HepG2 (cell line): ENCODE measurements around the gene API5. TPM values are rescaled to one million over a fixed set of nuclear protein-coding genes. Genes with fewer than 3 reads are reported as not detected.

ENCODE experiments used
- EP300 ChIP-seq, 3 experiments: sonication (generic) in 1 of 3; formaldehyde crosslinking in 1 of 3; IDR thresholded peaks; 2 replicates each; pipeline versions ENCODE4 v1.5.1 to v1.6.1; 2011 to 2020; ENCODE audit warnings: low read depth in 2 of 3, low read length in 2 of 3, borderline replicate concordance in 1 of 3, improper control_type of control experiment in 1 of 3, mild to moderate bottlenecking in 1 of 3, missing genetic modification reagents in 1 of 3, moderate library complexity in 1 of 3
- GLI4 ChIP-seq: sonication (generic); formaldehyde crosslinking; IDR thresholded peaks from 2 replicates; pipeline ENCODE4 v1.5.1; 2020; ENCODE audit warnings: missing genetic modification reagents, mild to moderate bottlenecking, moderate library complexity, borderline replicate concordance
- NFE2L1 ChIP-seq: sonication (generic); formaldehyde crosslinking; IDR thresholded peaks from 2 replicates; pipeline ENCODE4 v1.4.0; 2020; ENCODE audit warnings: missing genetic modification reagents, mild to moderate bottlenecking, borderline replicate concordance
- NFRKB ChIP-seq: fragments of 450-650 bp; IDR thresholded peaks from 2 replicates; pipeline ENCODE4 v1.6.1; 2017
- NFYC ChIP-seq: IDR thresholded peaks from 2 replicates; pipeline ENCODE4 v1.6.1; 2016; ENCODE audit warnings: missing genetic modification reagents, missing compliant biosample characterization
- PHF21A ChIP-seq: sonication (generic); formaldehyde crosslinking; IDR thresholded peaks from 2 replicates; pipeline ENCODE4 v1.5.0; 2020; ENCODE audit warnings: mild to moderate bottlenecking, missing genetic modification reagents
- RFX5 ChIP-seq: IDR thresholded peaks from 2 replicates; pipeline ENCODE4 v1.6.1; 2011; ENCODE audit warnings: low read depth, low read length, improper control_type of control experiment
- SMAD9 ChIP-seq: sonication (generic); formaldehyde crosslinking; IDR thresholded peaks from 2 replicates; pipeline ENCODE4 v1.5.1; 2020; ENCODE audit warnings: mild to moderate bottlenecking, missing genetic modification reagents
- U2AF1 ChIP-seq: fragments of 200-400 bp; formaldehyde crosslinking; optimal IDR thresholded peaks from 2 replicates; pipeline ENCODE3; 2017; ENCODE audit warnings: mild to moderate bottlenecking, low read depth, low read length
- U2AF2 ChIP-seq: fragments of 200-400 bp; formaldehyde crosslinking; IDR thresholded peaks from 2 replicates; pipeline ENCODE4 v1.6.1; 2017; ENCODE audit warnings: low read depth, mild to moderate bottlenecking, low read length
- ZEB1 ChIP-seq: IDR thresholded peaks from 2 replicates; pipeline ENCODE4 v1.6.1; 2012; ENCODE audit warnings: mild to moderate bottlenecking, low read depth, inconsistent platforms; ENCODE audit not compliant: insufficient replicate concordance
- ZFP1 ChIP-seq: IDR thresholded peaks from 2 replicates; pipeline ENCODE4 v1.6.1; 2016
- ZNF121 ChIP-seq: sonication (generic); formaldehyde crosslinking; IDR thresholded peaks from 2 replicates; pipeline ENCODE4 v1.5.0; 2020; ENCODE audit warnings: mild to moderate bottlenecking, missing genetic modification reagents
- ZNF496 ChIP-seq: sonication (generic); formaldehyde crosslinking; IDR thresholded peaks from 2 replicates; pipeline ENCODE4 v1.8.1; 2023; ENCODE audit warnings: mild to moderate bottlenecking, moderate library complexity, missing genetic modification reagents; ENCODE audit not compliant: insufficient replicate concordance
- ZNF530 ChIP-seq: sonication (generic); formaldehyde crosslinking; IDR thresholded peaks from 2 replicates; pipeline ENCODE4 v1.5.0; 2020; ENCODE audit warnings: low read depth, mild to moderate bottlenecking, missing genetic modification reagents
- ZNF761 ChIP-seq: sonication (generic); formaldehyde crosslinking; conservative IDR thresholded peaks from 2 replicates; pipeline ENCODE4 v1.4.0; 2020; ENCODE audit warnings: mild to moderate bottlenecking, missing genetic modification reagents
- ZSCAN30 ChIP-seq: sonication (generic); formaldehyde crosslinking; IDR thresholded peaks from 2 replicates; pipeline ENCODE4 v1.5.0; 2020; ENCODE audit warnings: mild to moderate bottlenecking, missing genetic modification reagents
- polyA plus RNA-seq, 8 experiments: library from polyadenylated mRNA; depleted of rRNA in 3 of 8; stranded (reverse) in 7 of 8; unstranded in 1 of 8; fragments of >200 nt; fragmentation: Illumina TruSeq in 4 of 8; extraction: Trizol in 4 of 8; gene quantifications; 2 replicates each; pipeline versions ENCODE4 v1.2.1 to v1.2.3, GENCODE V29; 2011 to 2016; ENCODE audit warnings: low read depth in 4 of 8, missing spikeins in 1 of 8, mixed read lengths in 1 of 8; ENCODE audit not compliant: insufficient read depth in 1 of 8
- total RNA-seq, 5 experiments: library from RNA; depleted of rRNA; stranded (reverse); fragments of >200 nt; fragmentation: Illumina TruSeq; extraction: Trizol; gene quantifications; 2 replicates each; pipeline ENCODE4 v1.2.3, GENCODE V29; 2016; ENCODE audit warnings: low read depth in 1 of 5
- TF ChIP-seq, protein P1 (sequence below): sonication (generic); formaldehyde crosslinking; IDR thresholded peaks from 2 replicates; pipeline ENCODE4 v1.5.0; 2020; ENCODE audit warnings: mild to moderate bottlenecking, missing genetic modification reagents
- TF ChIP-seq, protein P2 (sequence below): IDR thresholded peaks from 2 replicates; pipeline ENCODE4 v1.6.1; 2016
- TF ChIP-seq, protein P3 (sequence below): sonication (generic); formaldehyde crosslinking; IDR thresholded peaks from 2 replicates; pipeline ENCODE4 v1.5.1; 2020; ENCODE audit warnings: missing genetic modification reagents, mild to moderate bottlenecking, borderline replicate concordance
- TF ChIP-seq, protein P4 (sequence below): sonication (generic); formaldehyde crosslinking; IDR thresholded peaks from 2 replicates; pipeline ENCODE4 v1.4.0; 2020; ENCODE audit warnings: missing genetic modification reagents

The API5 gene
- total and polyA plus RNA-seq, 2 of the 13 experiments (the other 11 are each of a cell fraction or from before 2014, with no cell fraction given), result 21.6 to 59.0 TPM

GRCh38 chr11:43358801-43359421 is 47.1 kb downstream of the API5 start, which contains the start of gene TTC17 (continued):
- TF ChIP-seq RFX5 (no peak), ZEB1 (peak; percentile 34), NFRKB (peak; percentile 73; the same call in 1 of the 2 replicates), GLI4 (CRISPR knock-in tag) (peak; percentile 42; the same call in 1 of the 2 replicates), SMAD9 (no peak), ZNF530 (CRISPR knock-in tag) (no peak), U2AF1 (no peak), ZSCAN30 (no peak), ZNF761 (CRISPR knock-in tag) (peak; percentile 68; the same call in 1 of the 2 replicates), EP300 (IDR thresholded peaks at IDR 0.05; ENCODE audit: low read depth in 2 of 2, low read length in 2 of 2) (no peak), EP300 (CRISPR knock-in tag; IDR thresholded peaks at IDR 0.05; ENCODE audit: borderline replicate concordance) (no peak; the same call in 1 of the 2 replicates), ZNF496 (CRISPR knock-in tag) (no peak), ZNF121 (CRISPR knock-in tag) (no peak), NFE2L1 (no peak), PHF21A (CRISPR knock-in tag) (no peak), ZFP1 (CRISPR knock-in tag) (no peak), U2AF2 (no peak), NFYC (CRISPR knock-in tag) (no peak)
- TF ChIP-seq, protein P1, sequence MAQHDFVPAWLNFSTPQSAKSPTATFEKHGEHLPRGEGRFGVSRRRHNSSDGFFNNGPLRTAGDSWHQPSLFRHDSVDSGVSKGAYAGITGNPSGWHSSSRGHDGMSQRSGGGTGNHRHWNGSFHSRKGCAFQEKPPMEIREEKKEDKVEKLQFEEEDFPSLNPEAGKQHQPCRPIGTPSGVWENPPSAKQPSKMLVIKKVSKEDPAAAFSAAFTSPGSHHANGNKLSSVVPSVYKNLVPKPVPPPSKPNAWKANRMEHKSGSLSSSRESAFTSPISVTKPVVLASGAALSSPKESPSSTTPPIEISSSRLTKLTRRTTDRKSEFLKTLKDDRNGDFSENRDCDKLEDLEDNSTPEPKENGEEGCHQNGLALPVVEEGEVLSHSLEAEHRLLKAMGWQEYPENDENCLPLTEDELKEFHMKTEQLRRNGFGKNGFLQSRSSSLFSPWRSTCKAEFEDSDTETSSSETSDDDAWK (CRISPR knock-in tag), result no peak
- TF ChIP-seq, protein P2, sequence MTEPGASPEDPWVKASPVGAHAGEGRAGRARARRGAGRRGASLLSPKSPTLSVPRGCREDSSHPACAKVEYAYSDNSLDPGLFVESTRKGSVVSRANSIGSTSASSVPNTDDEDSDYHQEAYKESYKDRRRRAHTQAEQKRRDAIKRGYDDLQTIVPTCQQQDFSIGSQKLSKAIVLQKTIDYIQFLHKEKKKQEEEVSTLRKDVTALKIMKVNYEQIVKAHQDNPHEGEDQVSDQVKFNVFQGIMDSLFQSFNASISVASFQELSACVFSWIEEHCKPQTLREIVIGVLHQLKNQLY (CRISPR knock-in tag), result no peak
- TF ChIP-seq, protein P3, sequence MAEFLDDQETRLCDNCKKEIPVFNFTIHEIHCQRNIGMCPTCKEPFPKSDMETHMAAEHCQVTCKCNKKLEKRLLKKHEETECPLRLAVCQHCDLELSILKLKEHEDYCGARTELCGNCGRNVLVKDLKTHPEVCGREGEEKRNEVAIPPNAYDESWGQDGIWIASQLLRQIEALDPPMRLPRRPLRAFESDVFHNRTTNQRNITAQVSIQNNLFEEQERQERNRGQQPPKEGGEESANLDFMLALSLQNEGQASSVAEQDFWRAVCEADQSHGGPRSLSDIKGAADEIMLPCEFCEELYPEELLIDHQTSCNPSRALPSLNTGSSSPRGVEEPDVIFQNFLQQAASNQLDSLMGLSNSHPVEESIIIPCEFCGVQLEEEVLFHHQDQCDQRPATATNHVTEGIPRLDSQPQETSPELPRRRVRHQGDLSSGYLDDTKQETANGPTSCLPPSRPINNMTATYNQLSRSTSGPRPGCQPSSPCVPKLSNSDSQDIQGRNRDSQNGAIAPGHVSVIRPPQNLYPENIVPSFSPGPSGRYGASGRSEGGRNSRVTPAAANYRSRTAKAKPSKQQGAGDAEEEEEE, result no peak
- TF ChIP-seq, protein P4, sequence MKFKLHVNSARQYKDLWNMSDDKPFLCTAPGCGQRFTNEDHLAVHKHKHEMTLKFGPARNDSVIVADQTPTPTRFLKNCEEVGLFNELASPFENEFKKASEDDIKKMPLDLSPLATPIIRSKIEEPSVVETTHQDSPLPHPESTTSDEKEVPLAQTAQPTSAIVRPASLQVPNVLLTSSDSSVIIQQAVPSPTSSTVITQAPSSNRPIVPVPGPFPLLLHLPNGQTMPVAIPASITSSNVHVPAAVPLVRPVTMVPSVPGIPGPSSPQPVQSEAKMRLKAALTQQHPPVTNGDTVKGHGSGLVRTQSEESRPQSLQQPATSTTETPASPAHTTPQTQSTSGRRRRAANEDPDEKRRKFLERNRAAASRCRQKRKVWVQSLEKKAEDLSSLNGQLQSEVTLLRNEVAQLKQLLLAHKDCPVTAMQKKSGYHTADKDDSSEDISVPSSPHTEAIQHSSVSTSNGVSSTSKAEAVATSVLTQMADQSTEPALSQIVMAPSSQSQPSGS, result peak; percentile 47
